HG03439 (cell line): Measurements from ENCODE around the gene LHX3.

ENCODE experiments used
- ATAC-seq: cut with Tn5 transposase; IDR thresholded peaks from one replicate; pipeline ENCODE4 v1.9.1; 2021; ENCODE audit warnings: mild to moderate bottlenecking, moderate library complexity; ENCODE audit not compliant: unreplicated experiment

Gene LHX3

DNA sequence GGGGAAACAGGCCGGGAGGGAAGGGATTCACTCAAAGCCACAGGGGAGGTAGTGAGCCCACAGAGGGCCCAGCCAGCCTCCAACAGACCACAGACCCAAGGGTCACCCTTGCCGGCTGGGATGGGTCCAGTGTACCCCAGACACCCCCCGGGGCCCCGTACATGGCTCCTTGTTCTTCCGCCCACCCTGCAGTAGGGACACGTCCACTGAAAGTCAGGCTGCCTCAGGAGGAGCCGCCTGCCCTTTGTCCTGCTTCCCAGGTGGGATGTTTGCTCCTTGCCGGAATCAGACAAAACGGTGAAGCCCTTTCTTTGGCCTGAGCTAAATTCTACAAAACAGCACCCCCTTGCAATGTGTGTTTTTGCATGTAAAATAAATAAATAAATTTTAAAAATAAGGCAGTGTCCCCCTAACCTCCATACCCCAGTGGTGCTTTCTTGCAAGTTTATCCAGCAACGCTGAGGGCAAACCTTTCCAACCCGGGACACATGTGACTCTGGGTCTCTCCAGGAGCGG, 25.8 kb downstream of the LHX3 start:
- no peak for ATAC-seq

DNA sequence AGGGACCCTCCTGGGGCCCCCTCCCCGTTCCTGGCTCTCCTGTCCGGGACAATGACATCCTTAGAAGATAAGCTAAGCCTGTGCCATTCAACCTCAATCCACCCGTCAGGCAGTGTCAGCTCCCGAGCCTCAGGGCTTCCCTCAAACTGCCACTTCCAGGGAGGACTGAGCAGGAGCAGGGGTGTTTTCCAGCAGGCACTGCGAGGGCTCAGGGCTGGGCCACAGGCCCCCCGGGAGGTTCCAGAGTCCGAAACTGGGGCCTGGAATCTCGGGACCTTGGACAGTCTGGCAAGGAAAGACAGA, 26.2 kb downstream of the LHX3 start:
- ATAC-seq, result no peak

DNA sequence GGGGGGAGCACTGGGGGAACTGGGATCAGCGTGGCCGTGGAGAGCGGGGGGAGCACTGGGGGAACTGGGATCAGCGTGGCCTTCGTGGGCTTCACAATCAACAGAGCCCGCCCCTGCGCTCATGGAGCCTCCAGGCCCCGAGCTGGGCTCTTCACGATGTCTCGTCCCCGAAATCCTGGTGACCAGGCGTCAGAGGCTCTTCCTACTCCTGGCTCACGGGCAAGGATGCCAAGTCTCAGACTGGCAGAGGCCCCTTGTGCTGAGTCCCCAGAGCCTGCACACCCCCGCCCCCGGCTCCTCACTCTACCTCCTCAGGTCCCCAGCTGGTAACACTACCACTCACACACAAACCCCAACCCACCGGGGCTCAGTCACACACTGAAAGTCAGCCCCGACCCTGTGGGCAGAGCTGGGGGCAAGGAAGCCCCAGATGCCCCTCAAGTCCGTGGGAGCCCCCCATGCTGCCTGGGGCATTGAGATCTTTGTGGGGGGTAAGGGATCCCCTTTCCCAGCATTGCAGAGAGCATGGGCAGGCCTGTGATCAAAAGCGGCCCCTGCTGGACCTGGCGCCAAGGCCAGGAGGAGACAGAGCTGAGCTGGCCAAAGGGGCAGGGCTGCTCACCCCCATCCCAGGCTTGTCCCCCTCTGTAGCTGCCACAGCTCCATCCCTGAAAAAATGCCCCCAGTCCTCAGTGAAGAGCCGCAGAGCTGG, 26.7 kb downstream of the LHX3 start:
- ATAC-seq, result no peak

DNA sequence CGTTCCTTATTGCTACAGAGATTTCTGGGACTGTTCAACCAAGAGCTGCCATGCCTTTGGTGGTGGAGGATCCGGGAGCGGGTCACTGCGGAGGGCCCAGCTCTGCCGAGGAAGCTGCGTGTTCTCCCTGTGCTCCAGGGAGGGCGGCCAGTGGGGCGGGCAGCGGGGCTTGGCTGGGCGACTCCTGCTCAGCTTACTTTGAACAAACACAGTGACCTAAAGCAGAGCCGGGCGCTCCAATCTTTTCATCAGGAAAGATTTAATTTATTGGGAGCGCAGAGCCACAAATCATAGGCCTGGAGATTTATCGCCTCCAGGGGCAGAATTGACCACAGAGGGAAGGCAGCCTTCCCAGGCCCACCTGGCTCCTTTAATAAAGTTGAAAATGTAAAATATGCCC, 27.7 kb downstream of the LHX3 start:
- no peak for ATAC-seq

DNA sequence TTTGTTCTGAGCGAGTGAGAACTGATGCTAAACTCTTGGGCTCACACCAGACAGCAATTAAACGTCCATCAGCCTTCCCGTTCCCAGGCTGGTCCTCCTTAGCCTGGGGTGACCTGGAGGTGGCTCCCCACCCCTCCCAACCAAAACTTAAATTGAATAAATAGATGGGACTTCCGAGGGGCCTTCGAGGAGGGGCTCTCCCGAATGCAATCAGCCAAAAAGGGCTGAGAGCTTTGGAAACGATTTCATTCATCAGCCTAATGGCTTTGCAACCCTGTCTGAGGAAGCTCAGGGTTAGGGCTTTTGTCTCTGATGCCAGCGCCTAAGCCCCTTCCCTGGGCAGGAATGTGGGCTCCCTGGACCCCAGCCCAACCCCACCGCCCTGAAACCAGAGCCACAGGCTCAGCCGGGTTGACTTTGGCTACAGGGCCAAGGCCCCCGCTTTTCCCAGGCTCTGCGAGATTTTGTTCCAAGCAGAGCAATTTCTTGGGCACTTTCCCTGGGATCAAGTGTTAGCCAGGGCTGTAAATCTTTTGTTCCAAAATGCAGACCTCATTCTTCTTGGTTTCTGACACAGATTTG, 29.2 kb downstream of the LHX3 start:
- ATAC-seq, result no peak

DNA sequence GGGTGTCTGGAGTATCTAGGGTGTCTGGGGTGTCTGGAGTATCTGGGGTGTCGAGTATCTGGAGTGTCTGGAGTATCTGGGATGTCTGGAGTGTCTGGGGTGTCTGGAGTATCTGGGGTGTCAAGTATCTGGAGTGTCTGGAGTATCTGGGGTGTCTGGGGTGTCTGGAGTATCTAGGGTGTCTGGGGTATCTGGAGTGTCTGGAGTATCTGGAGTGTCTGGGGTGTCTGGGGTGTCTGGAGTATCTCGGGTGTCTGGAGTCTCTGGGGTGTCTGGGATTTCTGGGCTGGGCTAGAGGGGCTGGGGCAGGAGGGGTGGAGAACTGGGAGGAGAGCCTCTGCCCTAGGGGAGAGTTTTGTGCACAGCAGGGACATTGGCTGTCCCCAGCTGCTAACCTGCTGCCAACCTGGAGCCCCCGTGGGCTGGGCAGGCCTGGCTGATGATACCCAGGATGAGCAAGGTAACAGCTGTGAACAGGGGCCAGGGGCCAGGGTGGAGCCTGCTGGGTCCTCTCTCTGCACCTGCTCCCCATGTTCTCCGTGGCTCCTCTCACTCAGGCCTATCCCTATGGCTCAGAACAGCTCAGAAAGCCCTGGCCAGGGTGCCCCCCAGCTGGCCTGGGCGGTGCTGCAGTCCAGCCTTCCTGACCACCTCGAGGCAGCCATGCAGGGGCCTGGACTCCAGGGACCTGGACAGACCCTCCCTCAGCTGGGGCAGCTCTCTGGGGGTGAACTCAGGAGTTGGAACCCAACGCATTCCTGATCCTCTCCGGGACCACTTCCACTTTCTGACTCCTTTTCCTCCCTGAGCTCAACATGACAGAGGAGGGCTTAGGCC, 29.9 kb downstream of the LHX3 start:
- ATAC-seq, result no peak

DNA sequence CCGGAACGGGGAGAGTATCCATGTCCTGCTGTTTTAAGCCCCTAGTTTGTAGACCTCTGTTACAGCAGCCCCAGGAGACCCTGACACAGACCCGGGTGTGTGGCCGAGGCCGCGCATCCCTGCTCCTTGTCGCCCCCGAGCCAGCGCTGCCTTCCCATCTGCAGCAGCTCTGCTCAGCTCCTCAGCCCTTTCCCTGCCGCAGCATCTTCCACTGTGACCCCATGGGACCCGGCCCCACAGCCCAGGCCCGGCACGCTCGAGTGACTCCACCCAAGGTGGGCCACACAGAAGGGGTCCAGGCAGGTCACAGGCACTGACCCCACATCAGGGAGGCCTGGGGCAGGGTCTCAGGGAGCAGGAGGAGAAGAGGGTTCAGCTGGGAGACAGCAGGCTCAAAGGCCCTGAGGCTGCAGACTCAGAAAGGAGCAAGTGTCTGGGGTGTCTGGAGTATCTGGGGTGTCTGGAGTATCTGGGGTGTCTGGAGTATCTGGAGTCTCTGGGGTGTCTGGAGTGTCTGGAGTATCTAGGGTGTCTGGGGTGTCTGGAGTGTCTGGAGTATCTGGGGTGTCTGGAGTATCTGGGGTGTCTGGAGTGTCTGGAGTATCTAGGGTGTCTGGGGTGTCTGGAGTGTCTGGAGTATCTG, 31.2 kb downstream of the LHX3 start:
- no peak for ATAC-seq

DNA sequence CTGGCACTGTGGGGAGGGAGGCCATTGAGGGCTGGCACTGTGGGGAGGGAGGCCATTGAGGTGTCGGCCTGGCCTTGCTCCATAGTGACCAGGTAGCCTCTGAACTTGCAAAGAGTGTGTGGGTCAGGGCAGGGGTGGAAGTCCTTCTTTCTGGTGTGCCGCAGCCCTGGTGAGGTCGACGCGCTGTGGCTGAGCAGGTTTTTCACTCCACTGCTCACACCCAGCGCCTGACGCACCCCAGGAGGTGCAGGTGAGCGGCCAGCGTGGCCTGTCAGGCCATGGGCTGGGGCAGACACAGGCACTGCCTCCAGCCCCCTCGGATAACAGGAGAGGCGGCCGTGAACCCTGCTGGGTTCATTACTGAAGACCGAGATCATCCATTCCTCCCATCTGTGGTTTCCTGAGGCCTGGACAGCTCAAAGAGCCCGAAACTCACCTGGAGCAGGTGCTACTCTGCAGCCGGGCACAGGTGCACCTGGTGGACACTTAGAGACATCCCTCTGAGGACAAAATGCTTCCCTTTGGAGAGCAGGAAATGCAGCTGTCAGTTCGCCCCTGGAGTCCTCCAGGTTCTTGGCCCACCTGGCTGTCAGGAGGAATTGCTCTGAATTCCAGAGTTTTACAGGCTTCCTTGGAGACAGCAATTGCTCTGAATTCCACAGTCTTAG, 32.4 kb downstream of the LHX3 start:
- ATAC-seq, result no peak

DNA sequence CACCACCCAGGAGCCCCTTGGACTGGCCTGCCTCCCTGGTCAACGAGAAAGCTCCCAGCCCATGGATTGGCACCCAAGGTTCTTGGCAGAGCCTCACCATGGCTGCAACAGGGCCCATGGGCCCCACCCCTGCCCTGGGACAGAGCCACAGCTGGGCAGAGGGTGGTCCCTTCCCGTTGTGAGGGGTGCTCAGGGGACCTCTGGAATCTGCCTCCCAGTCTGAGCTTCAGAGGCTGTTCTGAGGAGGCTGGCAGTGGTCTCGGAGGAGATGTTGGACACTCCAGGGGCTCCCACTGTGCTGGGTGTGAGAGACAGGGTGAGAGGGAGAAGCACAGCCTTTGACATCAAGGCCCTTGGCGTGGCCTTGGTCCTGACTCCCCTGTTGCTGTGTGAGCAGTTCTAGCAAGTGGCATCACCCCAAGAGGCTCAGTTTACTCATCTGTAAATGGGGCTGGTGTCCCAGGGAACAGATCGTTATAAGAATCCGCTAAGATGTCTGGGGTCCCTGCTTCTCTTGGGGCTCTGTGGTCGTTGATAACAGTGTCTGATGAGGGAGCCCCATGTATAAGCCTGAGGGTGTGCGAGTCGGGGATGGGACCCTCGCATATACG, 33.0 kb downstream of the LHX3 start:
- ATAC-seq, result no peak

DNA sequence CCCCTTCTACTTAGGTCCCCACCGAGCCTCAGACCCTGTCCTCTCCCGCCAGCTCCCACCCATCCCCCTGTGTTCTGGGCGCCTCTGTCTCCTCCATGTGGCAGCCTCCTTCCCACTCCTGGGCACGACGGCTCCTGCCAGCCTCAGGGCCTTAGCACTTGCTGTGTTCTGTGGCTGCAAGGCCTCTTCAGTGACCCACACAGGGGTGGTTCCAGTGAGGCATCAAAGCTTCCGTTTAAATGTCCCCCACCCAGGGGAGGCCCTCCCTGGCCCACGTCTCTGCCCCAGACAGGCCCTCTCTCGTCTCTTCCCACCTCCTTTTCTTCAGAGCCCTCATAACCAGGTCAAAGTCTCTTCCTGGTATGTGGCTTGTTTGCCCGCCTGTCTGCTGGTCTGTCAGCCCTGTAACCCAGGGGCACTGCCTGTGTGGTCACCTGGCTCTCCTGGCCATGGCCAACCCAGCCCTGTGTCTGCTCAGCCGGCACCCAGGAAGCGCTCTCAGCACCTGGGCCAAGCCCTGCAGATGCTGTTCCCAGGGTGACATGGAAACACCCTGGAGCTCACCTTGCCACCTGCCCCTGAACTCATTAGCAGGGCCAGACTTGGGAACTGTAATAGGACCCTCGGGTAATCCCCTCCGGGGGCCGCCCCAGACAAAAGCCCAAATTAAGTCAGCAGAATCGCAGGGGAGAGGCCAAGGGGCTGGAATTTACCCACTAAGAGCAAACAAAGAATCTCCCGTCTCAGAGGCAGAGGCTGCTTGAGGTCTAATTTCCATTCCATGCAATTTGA, 33.7 kb downstream of the LHX3 start:
- ATAC-seq, result no peak

DNA sequence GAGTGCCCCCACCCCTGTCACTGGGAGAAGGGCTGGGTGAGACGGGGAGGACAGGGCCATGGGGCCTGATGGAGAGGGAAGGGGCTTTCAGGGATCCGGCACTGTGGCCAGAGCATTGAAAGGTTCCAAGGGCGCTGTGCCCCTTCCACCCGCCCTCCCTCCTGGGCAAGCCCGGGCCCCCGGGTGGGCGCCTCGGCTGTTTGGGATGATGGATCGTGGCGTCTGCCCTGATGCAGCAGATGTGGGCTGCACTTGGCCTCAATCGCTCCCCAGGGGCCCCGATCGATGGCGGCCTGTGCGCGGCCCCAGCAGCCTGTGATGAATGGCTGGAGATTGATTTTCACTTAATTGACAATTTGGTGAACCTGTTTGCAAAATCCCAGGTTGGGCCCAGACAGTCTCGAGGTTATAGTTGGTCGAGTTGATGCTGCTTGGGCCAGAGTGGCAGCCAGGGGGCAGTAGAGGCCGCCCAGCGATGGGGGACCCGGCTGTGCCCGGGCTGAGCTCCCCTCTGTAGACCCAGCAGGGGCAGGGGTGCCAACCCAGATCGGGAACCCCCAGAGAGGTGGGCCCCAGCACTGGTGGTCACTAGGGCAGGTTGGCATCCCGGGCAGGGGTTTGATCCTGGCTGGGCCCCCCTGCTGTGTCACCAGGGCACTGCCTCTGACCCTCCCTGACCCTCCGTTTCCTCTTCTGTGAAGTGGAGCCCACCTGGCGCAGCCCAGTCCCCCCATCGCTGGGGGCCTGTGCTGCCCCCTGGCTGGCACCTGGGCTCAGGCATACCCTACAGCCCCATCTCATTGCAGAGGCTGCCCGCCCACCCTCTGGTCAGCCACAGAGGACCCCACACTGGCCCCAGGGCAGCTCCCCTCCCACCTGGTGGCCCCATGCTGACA, 34.7 kb downstream of the LHX3 start:
- ATAC-seq, result no peak

DNA sequence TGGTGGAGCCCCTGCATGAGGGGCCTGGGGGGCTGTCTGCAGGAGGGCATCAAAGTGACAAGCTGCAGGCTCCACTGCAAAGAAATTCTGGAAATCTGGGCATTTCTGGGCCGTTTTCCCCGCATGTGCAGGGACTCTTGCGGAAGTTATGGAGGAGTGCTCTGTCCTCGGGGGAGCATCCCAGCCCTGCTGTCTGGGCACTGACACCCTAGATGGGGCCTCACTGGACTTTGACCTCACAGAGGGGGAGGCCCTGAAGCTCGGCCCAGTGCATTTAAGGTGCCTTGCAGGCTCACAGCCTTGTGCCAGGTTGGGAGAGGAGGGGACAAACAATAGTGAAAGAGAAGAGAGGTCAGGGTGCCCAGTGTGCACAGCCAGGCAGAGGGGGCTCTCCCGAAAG, 35.4 kb downstream of the LHX3 start:
- no peak for ATAC-seq

DNA sequence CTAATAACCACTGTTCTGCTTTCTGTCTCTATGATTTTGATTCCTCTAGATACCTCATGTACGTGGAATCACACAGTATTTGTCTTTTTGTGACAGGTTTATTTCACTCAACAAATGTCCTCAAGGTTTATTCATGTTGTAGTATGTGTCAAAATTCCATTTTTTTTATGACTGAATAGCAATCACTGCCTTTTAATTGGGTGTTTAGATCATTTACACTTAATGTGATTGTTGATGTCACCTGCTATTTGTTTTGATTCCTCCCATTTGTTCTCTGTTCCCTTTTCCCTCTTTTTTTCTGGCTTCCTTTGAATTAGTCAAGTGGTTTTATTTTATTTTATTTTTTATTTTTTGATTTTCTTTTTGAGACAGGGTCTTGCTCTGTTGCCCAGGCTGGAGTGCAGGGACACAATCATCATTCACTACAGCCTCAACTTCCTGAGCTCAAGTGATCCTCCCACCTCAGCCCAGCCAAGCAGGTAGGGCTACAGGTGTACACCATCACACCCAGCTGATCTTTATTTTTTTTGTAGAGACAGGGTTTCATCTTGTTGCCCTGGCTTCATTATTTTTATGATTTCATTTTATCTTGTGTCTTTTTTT, 41.6 kb downstream of the LHX3 start:
- no peak for ATAC-seq

DNA sequence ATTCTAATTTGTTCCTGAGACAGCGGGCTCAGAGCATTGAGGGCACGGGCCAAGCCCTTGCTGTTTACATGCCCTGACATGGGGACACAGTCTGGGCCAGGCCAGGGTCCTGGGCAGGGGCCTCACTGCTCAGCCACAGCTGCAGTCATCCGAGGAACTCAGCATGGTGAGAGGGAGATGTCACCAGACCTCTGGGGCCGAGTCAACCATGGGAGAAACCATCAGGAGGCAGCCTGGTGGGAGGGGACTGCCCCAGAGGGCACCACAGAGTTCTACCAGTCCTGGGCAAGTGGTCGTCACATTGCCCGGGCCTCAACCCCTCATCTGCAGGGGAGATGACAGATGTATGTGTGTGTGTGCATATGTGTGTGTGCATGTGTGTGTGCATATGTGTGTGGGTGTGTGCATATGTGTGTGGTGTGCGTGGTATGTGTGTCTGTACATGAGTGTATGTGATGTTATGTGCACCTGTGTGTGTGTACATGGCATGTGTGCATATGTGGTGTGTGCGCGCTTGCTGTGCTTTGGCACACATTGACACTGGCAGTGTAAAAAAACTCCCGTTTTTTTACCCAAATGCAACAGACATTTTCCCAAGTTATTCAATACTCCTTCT, 43.8 kb downstream of the LHX3 start:
- no peak for ATAC-seq

DNA sequence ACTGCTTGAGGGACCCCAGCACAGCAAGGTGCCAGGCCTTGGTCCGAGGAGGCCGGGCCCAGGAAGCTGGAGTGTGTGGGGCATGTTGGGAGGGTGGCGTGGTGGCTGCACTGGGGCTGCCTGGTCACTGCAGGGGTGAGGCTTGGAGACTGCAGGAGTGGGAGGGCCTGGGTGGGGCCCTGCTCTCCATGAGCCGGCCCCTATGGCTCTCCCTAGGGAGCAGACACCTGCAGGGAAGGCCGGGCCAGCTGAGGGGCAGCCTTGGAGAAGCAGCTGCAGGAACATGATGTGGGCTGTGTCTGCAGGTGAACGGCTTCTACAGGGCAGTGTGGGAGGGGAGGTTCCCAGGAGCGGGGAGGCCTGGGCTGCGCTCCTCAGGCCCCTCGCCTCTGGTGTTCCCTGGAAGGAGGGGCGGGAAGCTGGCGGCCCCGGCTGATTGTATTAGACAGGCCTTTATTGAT, 44.5 kb downstream of the LHX3 start:
- ATAC-seq, result no peak

DNA sequence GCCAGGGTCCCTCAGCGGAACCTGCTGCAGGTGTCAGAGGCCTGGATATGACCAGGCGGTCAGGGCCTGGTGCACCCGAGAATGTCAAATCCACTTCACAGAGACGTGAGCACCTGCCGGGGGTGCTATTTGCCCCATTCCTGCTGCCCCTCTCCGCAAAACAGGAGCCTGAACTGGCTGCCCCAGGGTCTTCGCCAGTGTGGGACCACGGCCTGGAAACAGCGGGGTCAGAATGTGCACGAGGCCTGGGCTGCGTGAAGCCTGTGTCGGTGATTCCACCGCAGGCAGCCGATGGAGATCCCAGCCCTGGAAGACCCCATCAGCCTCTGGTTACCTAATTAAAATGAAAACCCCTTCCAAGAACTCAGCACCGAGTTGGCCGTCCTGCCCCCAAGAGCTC, 45.1 kb downstream of the LHX3 start:
- ATAC-seq, result no peak

DNA sequence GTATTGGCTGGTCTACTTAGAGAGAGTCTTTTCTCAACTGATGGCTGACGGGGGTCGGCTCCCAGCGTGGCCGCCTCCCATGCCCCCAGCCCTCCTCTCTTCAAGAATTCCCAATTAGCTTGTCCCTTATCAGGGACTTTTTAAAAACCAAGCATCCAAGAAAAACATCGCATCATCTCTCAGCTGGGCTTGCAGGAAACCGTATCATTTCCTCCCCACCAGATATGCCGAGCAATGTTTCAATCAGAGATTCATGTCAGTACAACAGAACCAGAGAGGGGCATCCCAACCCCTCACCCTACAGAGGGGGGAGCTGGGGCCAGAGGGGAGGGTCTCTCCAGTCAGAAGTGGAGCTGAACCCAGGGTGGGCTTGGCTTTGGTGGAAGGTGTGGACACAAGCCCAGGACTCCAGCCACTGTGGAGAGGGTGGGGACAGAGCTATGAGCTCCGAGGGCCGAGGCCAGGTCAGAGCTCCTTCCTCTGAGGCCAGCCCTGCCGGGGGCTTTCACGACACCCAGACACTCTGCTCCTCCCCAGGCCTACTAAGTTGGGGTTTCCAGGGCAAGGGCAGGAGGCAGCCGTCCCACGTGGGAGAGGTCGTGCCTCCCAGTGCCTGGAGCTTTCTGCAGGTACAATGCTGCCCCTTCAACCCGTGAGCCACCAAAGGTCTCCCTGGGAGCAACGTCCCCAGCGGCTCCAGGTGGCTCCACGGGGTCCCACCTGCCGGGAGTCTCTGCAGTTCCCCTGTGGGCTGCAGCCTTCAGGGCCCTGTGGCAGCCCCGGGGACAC, 47.3 kb downstream of the LHX3 start:
- no peak for ATAC-seq
